H1 (cell line): ENCODE results near the gene GRIP1. TPM values are rescaled to one million over a fixed set of nuclear protein-coding genes. Genes with fewer than 3 reads are reported as not detected.

Source experiments
- CTCF ChIA-PET: fragments of 300-600 bp; sonication (Branson Sonifier 250); formaldehyde crosslinking; loops from one replicate; lab custom pipeline; 2021; ENCODE audit not compliant: partially characterized antibody; lab: Charles Lee
- POLR2A ChIA-PET: fragments of 300-600 bp; sonication (Branson Sonifier 250); formaldehyde crosslinking; loops from one replicate; lab custom pipeline; 2021; ENCODE audit warnings: inconsistent platforms; ENCODE audit not compliant: partially characterized antibody; lab: Charles Lee
- DNase-seq, 2 experiments: peaks; one replicate each; pipeline versions ENCODE4 v3.0.0 to v3.0.0-alpha.2; 2010 to 2022; ENCODE audit warnings: low spot score in 2 of 2, low read depth in 1 of 2, mixed read lengths in 1 of 2
- FAIRE-seq: peaks from 2 replicates; lab custom pipeline; 2011; peaks lifted over from hg19 to GRCh38; lab: Jason Lieb, UNC
- H2AFZ ChIP-seq: 2 replicates; pipeline ENCODE4 v1.8.1; 2012; ENCODE audit warnings: low read length, inconsistent platforms
- H2AK5ac ChIP-seq: 2 replicates; pipeline ENCODE4 v1.6.1; 2013; ENCODE audit warnings: low read depth, low read length
- H2BK120ac ChIP-seq: replicated peaks from 2 replicates; pipeline ENCODE3; 2013; ENCODE audit warnings: low read depth, low read length, inconsistent platforms
- H2BK12ac ChIP-seq: 2 replicates; pipeline ENCODE4 v1.6.1; 2013; ENCODE audit warnings: low read depth, low read length
- H2BK15ac ChIP-seq: 2 replicates; pipeline ENCODE4 v1.6.1; 2013; ENCODE audit warnings: low read length
- H2BK20ac ChIP-seq: 2 replicates; pipeline ENCODE4 v1.6.1; 2013; ENCODE audit warnings: low read length
- H2BK5ac ChIP-seq: 2 replicates; pipeline ENCODE4 v1.6.1; 2013; ENCODE audit warnings: low read depth, low read length
- H3K14ac ChIP-seq: 2 replicates; pipeline ENCODE4 v1.6.1; 2013; ENCODE audit warnings: inconsistent platforms; ENCODE audit not compliant: insufficient read length
- H3K18ac ChIP-seq: 2 replicates; pipeline ENCODE4 v1.6.1; 2013; ENCODE audit warnings: low read length; ENCODE audit errors: extremely low read depth
- H3K23ac ChIP-seq: 2 replicates; pipeline ENCODE4 v1.6.1; 2013; ENCODE audit warnings: inconsistent platforms; ENCODE audit not compliant: insufficient read length
- H3K23me2 ChIP-seq: 2 replicates; pipeline ENCODE4 v1.6.1; 2013; ENCODE audit warnings: low read depth, low read length
- H3K27ac ChIP-seq: 2 replicates; pipeline ENCODE4 v1.6.1; 2011; ENCODE audit warnings: low read depth, low read length, inconsistent platforms
- H3K27me3 ChIP-seq, 4 experiments: replicated peaks in 1 of 4; 1 replicate in 1 of 4; 2 replicates in 3 of 4; pipeline versions ENCODE4 v1.6.1 to v1.8.1; 2011 to 2013; ENCODE audit warnings: low read length in 3 of 4, mild to moderate bottlenecking in 3 of 4, inconsistent platforms in 2 of 4, mixed read lengths in 2 of 4, moderate library complexity in 1 of 4; ENCODE audit not compliant: control insufficient read depth in 3 of 4, insufficient read depth in 3 of 4; ENCODE audit errors: extremely low read depth in 1 of 4
- H3K36me3 ChIP-seq, 4 experiments: 2 replicates each; pipeline versions ENCODE4 v1.6.1 to v1.8.1; 2011 to 2013; ENCODE audit warnings: mild to moderate bottlenecking in 4 of 4, low read length in 3 of 4, moderate library complexity in 2 of 4, control low read depth in 1 of 4, inconsistent platforms in 1 of 4; ENCODE audit not compliant: insufficient read depth in 4 of 4, control insufficient read depth in 2 of 4
- H3K4ac ChIP-seq: replicated peaks from 2 replicates; pipeline ENCODE3; 2013; ENCODE audit warnings: low read length, low read depth, mixed read lengths, inconsistent platforms; ENCODE audit not compliant: insufficient read length
- H3K4me1 ChIP-seq, 4 experiments: replicated peaks in 1 of 4; 1 replicate in 1 of 4; 2 replicates in 3 of 4; pipeline versions ENCODE4 v1.6.1 to v1.8.1; 2011 to 2013; ENCODE audit warnings: low read length in 3 of 4, inconsistent platforms in 2 of 4, mixed read lengths in 1 of 4; ENCODE audit not compliant: insufficient read depth in 4 of 4, control insufficient read depth in 3 of 4
- H3K4me2 ChIP-seq, 2 experiments: 2 replicates each; pipeline versions ENCODE4 v1.6.1 to v1.8.1; 2011 to 2013; ENCODE audit warnings: low read depth in 2 of 2, low read length in 2 of 2, control low read depth in 1 of 2, inconsistent platforms in 1 of 2, mild to moderate bottlenecking in 1 of 2; ENCODE audit not compliant: insufficient read depth in 1 of 2
- H3K4me3 ChIP-seq, 4 experiments: fragments of 200-600, 300-600 bp in 1 of 4; sonication (generic), shearing (Covaris generic), sonication (Bioruptor Twin) in 1 of 4; 2 replicates each; pipeline versions ENCODE4 v1.5.1 to v1.8.1; 2011 to 2016; ENCODE audit warnings: low read length in 4 of 4, low read depth in 3 of 4, control low read depth in 2 of 4, inconsistent platforms in 2 of 4, mild to moderate bottlenecking in 2 of 4, mixed read lengths in 1 of 4, moderate library complexity in 1 of 4; ENCODE audit not compliant: insufficient read depth in 2 of 4; ENCODE audit errors: extremely low read depth in 1 of 4
- H3K56ac ChIP-seq: replicated peaks from 2 replicates; pipeline ENCODE3; 2013; ENCODE audit warnings: low read depth, mild to moderate bottlenecking, mixed read lengths, low read length, inconsistent platforms; ENCODE audit not compliant: insufficient read length
- H3K79me1 ChIP-seq: 2 replicates; pipeline ENCODE4 v1.6.1; 2013; ENCODE audit warnings: low read depth, low read length, control low read depth
- H3K79me2 ChIP-seq, 2 experiments: 2 replicates each; pipeline versions ENCODE4 v1.6.1 to v1.8.1; 2012 to 2013; ENCODE audit warnings: low read length in 2 of 2, mild to moderate bottlenecking in 2 of 2, inconsistent platforms in 1 of 2; ENCODE audit not compliant: insufficient read depth in 2 of 2, control insufficient read depth in 1 of 2
- H3K9ac ChIP-seq, 4 experiments: replicated peaks in 1 of 4; 1 replicate in 1 of 4; 2 replicates in 3 of 4; pipeline versions ENCODE4 v1.6.1 to v1.8.1; 2011 to 2013; ENCODE audit warnings: low read depth in 3 of 4, low read length in 3 of 4, control low read depth in 2 of 4, mild to moderate bottlenecking in 2 of 4, moderate library complexity in 2 of 4, inconsistent platforms in 1 of 4; ENCODE audit errors: extremely low read depth in 1 of 4
- H3K9me3 ChIP-seq, 2 experiments: 2 replicates each; pipeline versions ENCODE4 v1.6.1 to v1.8.1; 2012 to 2013; ENCODE audit warnings: mild to moderate bottlenecking in 2 of 2, moderate library complexity in 2 of 2, control low read depth in 1 of 2, inconsistent platforms in 1 of 2, low read depth in 1 of 2, low read length in 1 of 2, mixed read lengths in 1 of 2; ENCODE audit not compliant: insufficient read depth in 2 of 2
- H4K20me1 ChIP-seq, 2 experiments: replicated peaks in 1 of 2; 2 replicates each; pipeline versions ENCODE3 to v1.8.1; 2011 to 2013; ENCODE audit warnings: inconsistent platforms in 2 of 2, low read length in 2 of 2, mild to moderate bottlenecking in 1 of 2; ENCODE audit not compliant: insufficient read depth in 2 of 2, control insufficient read depth in 1 of 2
- H4K5ac ChIP-seq: 2 replicates; pipeline ENCODE4 v1.6.1; 2013; ENCODE audit warnings: low read length, low read depth, mixed read lengths, inconsistent platforms; ENCODE audit not compliant: insufficient read length
- H4K8ac ChIP-seq: 2 replicates; pipeline ENCODE4 v1.8.0; 2013; ENCODE audit warnings: mild to moderate bottlenecking, moderate library complexity, low read length, inconsistent platforms; ENCODE audit not compliant: insufficient read depth; ENCODE audit errors: extremely low read depth
- H4K91ac ChIP-seq: replicated peaks from 2 replicates; pipeline ENCODE3; 2013; ENCODE audit warnings: low read length, mixed read lengths, inconsistent platforms; ENCODE audit not compliant: insufficient read length
- EP300 ChIP-seq, 2 experiments: IDR thresholded peaks; 1 replicate in 1 of 2; 2 replicates in 1 of 2; pipeline ENCODE4 v1.6.1; 2011 to 2012; ENCODE audit warnings: low read depth in 2 of 2, low read length in 2 of 2, mild to moderate bottlenecking in 2 of 2, borderline replicate concordance in 1 of 2, inconsistent platforms in 1 of 2, moderate library complexity in 1 of 2
- KDM5A ChIP-seq: fragments of 200-600 bp; IDR thresholded peaks from 2 replicates; pipeline ENCODE4 v1.7.1; 2012; ENCODE audit warnings: mild to moderate bottlenecking, low read length, inconsistent platforms, mixed read lengths
- TAF7 ChIP-seq: optimal IDR thresholded peaks from 2 replicates; pipeline ENCODE3; 2011; ENCODE audit warnings: low read depth, mild to moderate bottlenecking, inconsistent platforms, low read length, moderate library complexity, borderline replicate concordance
- WGBS, 2 experiments: shearing (Covaris generic) in 1 of 2; methylation state at CpG; one replicate each; pipeline versions ENCODE4 v1.1.6 to v1.1.7; 2013 to 2015; ENCODE audit warnings: low lambda C conversion rate in 2 of 2, mixed read lengths in 2 of 2, inconsistent platforms in 1 of 2, low coverage in 1 of 2, missing lambda C conversion rate in 1 of 2; ENCODE audit not compliant: insufficient replicate concordance in 2 of 2, insufficient coverage in 1 of 2, insufficient read length in 1 of 2; ENCODE audit errors: extremely low coverage in 1 of 2, missing lambda C conversion rate in 1 of 2; 5-methylcytosine and 5-hydroxymethylcytosine counted together
- polyA plus RNA-seq, 7 experiments: library from polyadenylated mRNA; depleted of rRNA in 3 of 7; stranded (reverse) in 5 of 7; unstranded in 2 of 7; fragments of >200 nt in 5 of 7; fragments of 200-250 nt in 2 of 7; gene quantifications; 1 replicate in 5 of 7; 2 replicates in 1 of 7; 4 replicates in 1 of 7; pipeline versions ENCODE4 v1.2.1 to v1.2.3, GENCODE V29; 2011 to 2013; ENCODE audit warnings: missing spikeins in 2 of 7, mixed read lengths in 2 of 7
- total RNA-seq: library from RNA; stranded (reverse); fragmentation: NEBNext Ultra II Directional; extraction: Animal tissue kit (Norgen Biotek cat#: 25700); gene quantifications from 2 replicates; pipeline ENCODE4 v1.2.1, GENCODE V29; 2021

Gene GRIP1
- total and polyA plus RNA-seq, 2 of the 8 experiments (the other 6 are each of a cell fraction or from before 2014, with no cell fraction given) = 4.5 to 27.3 TPM

GRCh38 chr12:66312189-66312588 lies 366.7 kb downstream of the GRIP1 start:
- no peaks in the 10 kb centered on the region for H4K20me1 ChIP-seq
- CTCF ChIA-PET = no interaction called here
- FAIRE-seq (no peak), DNase-seq (no peak)
- H3K4me1 ChIP-seq = no peaks in the 10 kb centered on the region
- H4K5ac ChIP-seq = no peak overlapping the region
- H3K23me2 ChIP-seq = no peaks in the 10 kb centered on the region
- POLR2A ChIA-PET = interaction anchor here (1.4 kb wide), 1 partner anchor 9 kb away, joined by 3 read pairs; no protein-coding TSS in a partner anchor
- H3K23ac ChIP-seq = no peak overlapping the region
- WGBS, 2 experiments = 85% methylated on average over 1 of the region's 1 CpG; no CpG with 5 or more reads in 1 of the 2 experiments
- no peak overlapping the region for H2AK5ac ChIP-seq
- H3K4me2 ChIP-seq = no peak overlapping the region
- no peak overlapping the region for H3K14ac ChIP-seq
- H2BK120ac ChIP-seq = no peak overlapping the region
- H2BK5ac ChIP-seq = no peak overlapping the region
- no peaks in the 10 kb centered on the region for H3K79me1 ChIP-seq
- H2BK12ac ChIP-seq = no peak overlapping the region
- 0 out of 4 replicates have a peak, but pooled peaks cover 0 to 3% of the 10 kb centered on the region in 2 experiments for H3K79me2 ChIP-seq
- no peak overlapping the region for H3K27ac ChIP-seq
- H4K8ac ChIP-seq = no peak overlapping the region
- H4K91ac ChIP-seq = no peak overlapping the region
- no peaks in the 10 kb centered on the region for H3K27me3 ChIP-seq
- no peak overlapping the region for H3K56ac ChIP-seq
- no peak overlapping the region for H3K4ac ChIP-seq
- H3K36me3 ChIP-seq = peaks cover 0 to 28% (median 12%) of the 10 kb centered on the region in 4 experiments; a peak in 6 of 8 replicates
- no peak overlapping the region for H2BK20ac ChIP-seq
- H2BK15ac ChIP-seq = no peak overlapping the region
- no peak overlapping the region for H3K4me3 ChIP-seq
- H3K9ac ChIP-seq = no peak overlapping the region
- no peak overlapping the region for H3K18ac ChIP-seq
- no peak overlapping the region for H2AFZ ChIP-seq
- H3K9me3 ChIP-seq = no peaks in the 10 kb centered on the region
- TF ChIP-seq KDM5A (no peak), TAF7 (no peak), EP300 (IDR thresholded peaks at IDR 0.05; ENCODE audit: borderline replicate concordance in 1 of 2, low read depth in 2 of 2, low read length in 2 of 2) (no peak)
